HCEC 1CT (cell line): ENCODE results near the gene NMT1.
"Not testable (repeated sequence)": the region's sequence is repeated elsewhere in the genome, so short reads cannot be mapped to it uniquely, and the experiment has no call there.

Source experiments
- DNase-seq: peaks from one replicate; pipeline ENCODE4 v3.0.0-alpha.2; 2017

Gene NMT1

DNA sequence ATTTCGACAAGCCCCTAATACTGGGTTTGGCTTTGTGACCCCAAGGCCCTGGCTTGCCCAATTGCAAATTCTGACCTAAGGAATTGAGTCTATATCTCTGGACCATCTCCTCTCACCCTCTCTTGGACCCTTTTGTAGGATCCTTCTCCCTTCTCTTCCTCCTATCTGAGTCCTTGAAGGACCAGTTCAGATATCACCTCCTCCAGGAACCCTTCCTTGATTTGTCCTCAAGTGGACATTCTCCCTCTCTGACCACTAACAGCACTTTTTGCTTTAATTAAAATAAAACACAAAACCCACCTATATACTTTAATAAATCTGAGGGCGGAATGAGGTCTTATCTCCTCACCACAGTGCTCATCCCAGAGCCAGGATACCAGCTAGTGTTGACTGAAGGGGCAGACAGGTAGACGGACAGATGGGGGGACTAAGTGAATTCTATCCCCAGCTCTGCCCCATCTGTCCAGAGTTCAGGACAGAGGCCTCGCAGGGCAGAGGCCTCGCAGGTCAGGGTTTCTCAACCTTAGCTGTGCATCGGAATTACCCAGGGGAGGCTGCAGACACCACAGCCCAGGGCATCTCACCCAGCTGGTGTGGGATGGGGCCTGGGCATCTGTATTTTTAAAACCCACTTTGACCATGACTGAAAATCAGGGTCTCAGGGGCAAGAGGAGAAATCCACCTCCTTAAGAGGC is 62.1 kb downstream of the NMT1 start:
- DNase-seq: no peak

DNA sequence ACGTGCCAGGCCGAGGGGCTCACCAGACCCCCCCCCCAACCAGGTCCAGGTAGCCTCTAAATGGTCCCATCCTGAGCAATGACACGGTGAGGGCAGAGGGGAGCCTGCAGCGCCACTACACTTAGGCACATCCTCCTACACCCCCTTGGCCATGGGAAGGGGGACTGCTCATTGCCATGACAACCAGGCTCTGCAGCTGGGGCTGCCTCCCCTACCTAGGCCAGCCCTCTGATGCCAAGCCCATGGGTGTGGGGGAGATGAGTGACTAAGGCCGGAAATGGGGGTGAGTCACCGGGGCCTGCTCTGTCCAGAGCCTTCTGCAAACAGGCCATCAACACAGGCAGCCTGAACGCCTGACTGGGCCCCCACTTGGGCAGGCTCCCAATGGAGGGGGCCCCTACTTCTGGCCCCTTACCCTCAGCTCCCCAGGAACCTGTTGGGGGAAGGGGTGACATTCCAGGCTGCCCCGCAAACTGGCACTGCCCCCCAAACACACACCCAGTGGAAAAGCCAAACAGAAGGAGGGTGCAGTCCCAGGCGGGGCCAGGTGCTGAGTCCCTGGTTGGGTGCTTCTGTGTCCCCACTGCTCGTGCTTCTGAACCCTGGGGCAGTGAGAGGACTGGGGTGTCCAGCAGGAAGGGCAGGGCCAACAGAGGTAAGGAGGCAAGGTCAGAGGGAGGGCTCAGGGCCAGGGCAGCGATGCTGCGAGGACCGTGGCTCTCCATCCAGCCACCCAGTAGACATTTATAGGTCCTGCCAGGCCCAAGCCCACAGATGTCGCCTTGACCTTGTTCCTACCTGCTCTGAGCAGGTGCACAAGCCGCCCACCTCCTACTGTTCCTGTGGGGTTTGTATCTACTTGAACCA is 63.0 kb downstream of the NMT1 start:
- peak; percentile 85 for DNase-seq

DNA sequence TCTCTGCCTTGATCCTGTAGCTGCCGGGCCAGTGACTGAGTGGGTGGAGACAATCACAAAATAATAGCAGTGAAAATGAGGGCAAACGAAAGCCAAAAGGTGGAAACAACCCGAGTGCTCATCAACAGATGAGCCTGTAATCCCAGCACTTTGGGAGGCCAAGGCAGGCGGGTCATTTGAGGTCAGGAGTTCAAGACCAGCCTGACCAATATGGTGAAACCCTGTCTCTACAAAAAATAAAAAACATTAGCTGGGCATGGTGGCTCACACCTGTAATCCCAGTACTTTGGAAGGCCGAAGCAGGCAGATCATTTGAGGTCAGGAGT is 63.6 kb downstream of the NMT1 start:
- DNase-seq: not testable (repeated sequence)

GRCh38 chr17:45125509-45125908 is 64.4 kb downstream of the NMT1 start:
- no peak for DNase-seq

- no peak for DNase-seq
Measured at GRCh38 chr17:45127207-45127547, 66.1 kb downstream of the NMT1 start.

DNA sequence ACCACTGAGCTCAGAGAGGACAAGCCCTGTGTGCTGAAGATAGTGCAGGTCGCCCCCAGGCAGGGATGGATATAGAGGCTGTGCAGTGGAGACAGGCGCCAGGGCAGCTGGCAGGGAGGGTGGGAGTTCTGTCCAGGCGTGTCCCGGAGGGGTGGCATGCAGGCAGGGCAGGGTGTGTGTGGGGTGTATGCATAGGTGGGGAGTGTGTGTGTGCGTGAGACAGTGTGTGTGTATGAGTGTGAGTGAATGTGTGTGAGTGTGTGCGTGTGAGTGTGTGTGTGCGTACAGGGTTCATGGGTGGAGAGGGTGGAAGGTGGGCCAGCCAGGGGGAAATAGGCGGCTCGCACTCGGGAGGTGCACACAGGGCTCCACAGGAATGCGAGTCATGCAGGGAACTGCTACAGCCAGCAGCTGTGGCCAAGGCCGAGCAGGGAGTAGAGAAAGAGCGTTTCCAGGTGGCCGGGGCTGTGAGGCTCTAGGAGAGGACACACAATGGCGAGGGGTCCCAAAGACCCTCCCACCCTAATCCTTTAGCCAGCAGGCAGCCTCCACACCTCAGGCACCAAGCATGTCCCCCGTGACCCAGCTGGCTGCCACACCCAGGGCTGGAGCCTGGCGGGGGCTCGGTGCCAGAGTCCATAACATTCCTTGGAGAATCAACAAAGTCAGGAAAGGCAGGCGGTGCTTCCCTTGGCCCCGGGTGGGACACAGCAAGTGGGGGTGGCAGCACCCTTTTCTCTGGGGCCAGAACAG is 66.6 kb downstream of the NMT1 start:
- DNase-seq: no peak

GRCh38 chr17:45128331-45128730 is 67.2 kb downstream of the NMT1 start:
- DNase-seq: no peak

DNA sequence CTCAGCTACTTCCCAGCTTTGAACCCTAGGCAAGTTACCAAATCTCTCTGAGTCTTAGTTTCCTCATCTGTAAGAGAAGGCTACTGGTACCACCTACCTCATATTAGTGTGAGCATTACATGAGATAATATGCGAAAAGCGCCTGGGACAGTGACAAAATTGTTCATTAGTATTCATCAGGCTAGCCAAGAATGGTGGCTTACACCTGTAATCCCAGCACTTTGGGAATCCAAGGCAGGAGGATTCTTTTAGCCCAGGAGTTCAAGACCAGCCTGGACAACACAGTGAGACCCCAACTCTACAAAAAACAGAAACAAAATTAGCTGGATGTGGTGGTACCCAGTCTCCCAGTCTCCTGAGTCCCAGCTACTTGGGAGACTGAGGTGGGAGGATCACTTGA is 67.9 kb downstream of the NMT1 start:
- no peak for DNase-seq

- no peak for DNase-seq
Measured at GRCh38 chr17:45129426-45129939, 68.4 kb downstream of the NMT1 start.

DNA sequence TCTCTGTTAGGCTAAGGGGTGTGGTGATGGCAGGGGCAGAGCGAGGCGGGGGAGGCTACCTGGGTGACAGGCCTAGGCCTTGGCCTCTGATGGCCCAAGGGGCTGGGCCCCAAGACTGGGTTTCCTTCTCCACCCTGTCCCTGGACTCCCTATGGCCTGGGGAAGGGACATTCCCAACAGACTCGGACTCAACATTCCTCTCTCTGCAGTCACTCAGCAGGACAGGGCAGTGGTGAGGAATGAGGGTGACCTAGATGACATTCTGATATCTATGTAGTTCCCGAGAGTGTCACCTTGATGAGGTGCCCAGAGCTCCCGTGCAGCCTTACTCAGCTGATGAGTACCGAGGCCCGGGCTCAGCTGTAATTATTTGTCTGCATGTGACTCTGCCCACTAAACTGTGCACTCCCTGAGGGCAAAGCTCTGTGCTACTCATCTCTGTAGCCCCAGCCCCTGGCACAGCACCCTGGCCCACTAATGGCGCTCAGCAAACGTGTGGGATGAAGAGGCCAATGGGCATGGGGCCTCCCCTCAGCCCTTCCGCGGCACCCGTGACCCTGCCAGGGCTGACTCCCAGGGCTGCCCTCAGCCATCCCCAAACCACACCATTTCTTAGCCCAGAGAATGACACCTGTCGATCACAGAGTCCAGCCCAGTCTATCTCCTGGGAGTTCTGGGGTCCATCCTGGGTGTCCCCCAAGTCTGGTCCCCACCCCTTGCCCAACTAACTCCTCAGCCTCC is 69.0 kb downstream of the NMT1 start:
- DNase-seq: no peak

DNA sequence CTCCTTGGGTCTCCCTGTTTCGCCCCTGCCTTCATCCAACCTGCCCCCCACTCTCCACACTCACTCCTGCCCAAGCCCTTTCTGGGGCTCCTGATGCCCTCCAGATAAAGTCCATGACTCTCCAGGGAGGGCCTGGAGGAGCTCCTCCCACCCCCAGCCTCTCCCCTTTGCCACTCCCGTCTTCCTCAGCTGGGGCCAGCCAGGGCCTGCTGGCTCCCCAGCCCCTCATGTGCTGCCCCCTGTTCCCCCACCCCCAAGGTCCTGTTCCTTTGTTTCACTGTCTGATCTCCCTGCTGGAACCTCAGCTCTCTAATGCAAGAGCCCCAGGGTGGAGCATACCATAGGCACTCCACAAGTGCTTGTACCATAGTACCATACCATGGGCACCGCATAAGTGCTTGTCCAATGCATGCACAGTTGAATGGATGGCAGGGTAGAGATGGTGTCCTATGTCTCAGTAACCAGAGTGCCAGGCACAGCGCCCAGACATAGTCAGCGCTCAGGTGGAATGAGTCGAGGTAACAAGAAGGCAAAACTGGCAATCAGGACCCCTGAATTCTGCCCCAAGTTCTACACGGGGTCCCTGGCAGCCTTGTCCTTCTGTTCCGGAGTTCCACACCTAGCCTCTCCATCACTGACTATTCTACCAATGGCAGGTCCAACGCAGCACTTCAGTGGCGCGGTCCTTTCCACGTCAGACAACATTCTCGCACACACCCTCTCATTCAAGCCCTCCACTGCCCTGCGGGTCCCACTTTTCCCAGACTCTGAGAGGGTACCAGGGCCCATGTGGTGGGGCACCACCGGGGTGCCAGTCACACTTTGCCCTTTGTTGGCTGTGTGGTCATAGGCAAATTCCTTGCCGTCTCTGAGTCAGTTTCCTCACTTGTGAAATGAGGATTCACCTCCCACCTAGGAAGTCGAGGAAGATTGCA is 69.8 kb downstream of the NMT1 start:
- DNase-seq: no peak

DNA sequence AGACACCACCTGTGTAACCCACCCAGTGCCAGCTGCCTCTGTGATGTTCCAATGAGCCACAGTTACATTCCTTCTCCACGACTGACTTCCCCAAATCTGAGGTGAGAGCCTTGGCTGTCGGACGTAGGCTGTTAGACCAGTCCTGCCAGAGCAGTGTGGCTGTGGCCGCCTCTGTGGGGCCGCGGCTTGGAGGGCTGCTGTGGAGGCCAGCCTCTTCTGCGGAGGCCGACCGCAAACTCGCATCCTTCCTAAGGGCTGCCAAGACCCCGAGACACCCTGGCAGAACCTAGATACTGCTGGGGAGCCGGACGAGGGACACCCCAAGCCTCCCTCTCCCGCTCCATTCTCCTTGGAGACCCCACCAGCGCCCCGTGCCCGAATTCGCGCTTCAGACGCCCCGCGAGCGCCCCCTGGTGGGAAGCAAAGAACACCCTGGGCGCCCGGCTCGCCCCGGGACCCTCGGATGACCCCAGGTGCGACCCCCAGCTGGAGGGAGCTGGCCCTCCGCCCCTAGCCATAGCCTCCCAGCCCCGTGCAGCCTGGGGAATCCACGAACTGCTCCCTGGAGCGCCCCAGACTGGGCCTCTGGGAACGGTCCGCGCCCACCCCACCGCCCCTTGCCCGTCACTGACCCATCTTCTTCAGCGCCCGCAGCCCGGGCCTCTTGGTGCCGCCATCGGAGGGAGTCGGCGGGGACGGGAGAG is 70.7 kb downstream of the NMT1 start:
- no peak for DNase-seq

DNA sequence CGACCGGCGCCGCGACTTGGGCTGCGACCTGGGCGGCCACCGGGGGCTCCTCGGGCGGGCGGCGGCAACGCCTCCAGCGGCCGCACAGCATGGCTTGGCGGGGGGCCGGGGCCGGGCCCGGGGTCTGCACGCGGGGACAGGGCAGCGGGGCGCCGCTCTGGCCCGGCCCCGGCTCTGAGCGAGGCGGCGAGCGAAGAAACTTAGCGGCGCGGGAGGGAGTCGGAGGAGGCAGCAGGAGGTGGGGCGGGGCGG is 71.1 kb downstream of the NMT1 start, which contains the start of gene PLCD3:
Gene PLCD3 (minus strand): TSS at position 196 of the 252 bp plus-strand sequence. CDS start 105 bp downstream, at position 91.
- DNase-seq: no peak

- DNase-seq: peak; percentile 79
Measured at GRCh38 chr17:45132572-45133463, 71.7 kb downstream of the NMT1 start.

DNA sequence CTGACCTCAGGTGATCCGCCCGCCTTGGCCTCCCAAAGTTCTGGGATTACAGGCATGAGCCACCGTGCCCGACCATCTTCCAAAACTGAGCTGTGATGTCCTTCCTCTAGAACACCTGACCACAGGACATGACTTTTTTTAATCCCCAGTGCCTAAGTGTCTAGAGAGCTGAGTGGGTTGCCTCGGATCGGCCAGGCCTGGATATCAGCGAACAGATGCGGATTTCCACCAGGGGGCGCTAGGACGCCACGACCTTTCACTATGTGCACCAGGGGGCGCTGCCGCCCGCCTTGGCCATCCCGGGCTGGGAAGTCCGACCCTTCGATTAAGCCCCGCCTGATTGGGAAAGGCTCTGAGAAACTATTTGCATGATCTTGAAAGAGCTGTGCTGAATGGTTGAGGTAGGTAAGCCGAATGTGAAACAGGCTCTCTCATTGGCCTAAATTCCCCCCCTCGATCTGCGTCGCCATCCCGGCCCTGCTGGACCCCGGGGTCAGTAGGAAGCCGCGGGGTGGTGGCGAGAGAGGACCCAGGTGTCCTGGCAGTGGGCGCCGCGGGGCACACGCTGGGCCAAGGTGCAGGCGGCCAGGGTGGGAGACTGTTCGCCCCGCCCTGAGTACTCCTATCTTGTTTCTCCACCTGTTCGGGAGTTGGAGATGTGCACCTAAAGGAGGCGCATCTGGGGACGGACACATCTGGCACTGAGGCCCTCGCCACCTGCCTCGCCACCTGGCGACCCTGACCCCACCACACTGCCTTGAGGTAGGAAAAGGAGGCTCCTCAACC is 74.3 kb downstream of the NMT1 start, which contains the start of gene ACBD4:
Gene ACBD4 (plus strand): TSS at position 496 of the 786 bp plus-strand sequence. CDS start 458 bp downstream, outside the sequence.
- DNase-seq: peak; percentile 96

GRCh38 chr17:45135978-45136791 is 75.1 kb downstream of the NMT1 start:
- no peak for DNase-seq

DNA sequence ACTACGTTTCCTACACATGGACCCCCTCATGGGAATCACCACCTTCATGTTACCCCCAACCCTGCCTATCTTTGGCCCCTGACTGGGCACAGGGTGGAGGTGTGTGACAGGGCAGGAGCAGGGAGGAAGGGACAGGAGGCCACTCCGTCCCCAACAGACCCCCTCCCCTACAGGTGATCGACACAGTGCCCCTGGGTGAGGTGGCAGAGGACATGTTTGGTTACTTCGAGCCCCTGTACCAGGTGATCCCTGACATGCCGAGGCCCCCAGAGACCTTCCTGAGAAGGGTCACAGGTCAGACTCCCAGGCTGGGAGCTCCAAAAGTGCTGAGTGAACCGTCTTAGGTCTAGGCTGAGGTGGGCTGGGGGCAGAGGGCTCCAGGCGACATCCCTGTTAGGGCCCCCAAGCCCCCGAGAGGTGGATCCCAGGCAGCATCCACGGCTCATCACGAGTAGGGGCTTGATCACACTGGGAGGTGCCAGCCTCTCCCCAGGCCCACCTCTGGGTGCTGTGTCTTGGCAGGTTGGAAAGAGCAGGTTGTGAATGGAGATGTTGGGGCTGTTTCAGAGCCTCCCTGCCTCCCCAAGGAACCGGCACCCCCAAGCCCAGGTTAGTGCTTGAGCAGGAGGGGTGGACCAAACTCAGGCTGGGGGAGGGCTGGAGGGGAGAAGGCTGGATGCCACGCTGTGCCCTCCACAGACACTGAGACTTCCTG is 75.9 kb downstream of the NMT1 start:
- DNase-seq: no peak
